Mesenchymal stem cell (in vitro differentiated cells and primary cell): ENCODE data around the gene CAMTA1.

Experiments used
- DNase-seq: peaks from one replicate; pipeline ENCODE4 v3.0.0-alpha.2; 2013
- H2AFZ ChIP-seq: one replicate; pipeline ENCODE4 v1.6.1; 2013; ENCODE audit warnings: low read depth, mild to moderate bottlenecking, control low read depth, inconsistent platforms, low read length, moderate library complexity
- H2AK5ac ChIP-seq: 2 replicates; pipeline ENCODE4 v1.6.1; 2013; ENCODE audit warnings: low read length, moderate library complexity, mild to moderate bottlenecking, inconsistent platforms; ENCODE audit not compliant: severe bottlenecking
- H2BK120ac ChIP-seq: one replicate; pipeline ENCODE4 v1.6.1; 2013; ENCODE audit warnings: low read depth, mild to moderate bottlenecking, inconsistent platforms, low read length, moderate library complexity
- H2BK12ac ChIP-seq, 2 experiments: one replicate each; pipeline ENCODE4 v1.6.1; 2013; ENCODE audit warnings: inconsistent platforms in 2 of 2, low read length in 2 of 2, mild to moderate bottlenecking in 2 of 2, moderate library complexity in 2 of 2, control low read depth in 1 of 2
- H2BK15ac ChIP-seq: one replicate; pipeline ENCODE4 v1.6.1; 2013; ENCODE audit warnings: mild to moderate bottlenecking, low read depth, inconsistent platforms; ENCODE audit not compliant: poor library complexity, severe bottlenecking
- H2BK5ac ChIP-seq: 2 replicates; pipeline ENCODE4 v1.6.1; 2013; ENCODE audit warnings: low read depth, mild to moderate bottlenecking, low read length, control low read depth, inconsistent platforms; ENCODE audit not compliant: poor library complexity, severe bottlenecking
- H3K14ac ChIP-seq, 2 experiments: one replicate each; pipeline ENCODE4 v1.6.1; 2013; ENCODE audit warnings: inconsistent platforms in 2 of 2, low read length in 2 of 2, control low read depth in 1 of 2, mild to moderate bottlenecking in 1 of 2, moderate library complexity in 1 of 2
- H3K18ac ChIP-seq, 2 experiments: one replicate each; pipeline ENCODE4 v1.6.1; 2013; ENCODE audit warnings: inconsistent platforms in 2 of 2, low read length in 2 of 2, control low read depth in 1 of 2, low read depth in 1 of 2, mild to moderate bottlenecking in 1 of 2
- H3K23ac ChIP-seq, 2 experiments: one replicate each; pipeline ENCODE4 v1.6.1; 2013; ENCODE audit warnings: inconsistent platforms in 2 of 2, low read length in 2 of 2, mild to moderate bottlenecking in 2 of 2, moderate library complexity in 2 of 2, control low read depth in 1 of 2
- H3K27ac ChIP-seq: 2 replicates; pipeline ENCODE4 v1.5.1; 2013; ENCODE audit warnings: mild to moderate bottlenecking, moderate library complexity, low read length, control low read depth, inconsistent platforms; ENCODE audit not compliant: poor library complexity, severe bottlenecking
- H3K27me3 ChIP-seq, 2 experiments: 2 replicates each; pipeline versions ENCODE4 v1.6.1 to v1.7.0; 2013; ENCODE audit warnings: low read length in 2 of 2, mild to moderate bottlenecking in 2 of 2, moderate library complexity in 2 of 2, control low read depth in 1 of 2, inconsistent platforms in 1 of 2; ENCODE audit not compliant: control insufficient read depth in 1 of 2, insufficient read depth in 1 of 2
- H3K36me3 ChIP-seq, 2 experiments: 2 replicates each; pipeline versions ENCODE4 v1.6.1 to v1.7.0; 2013; ENCODE audit warnings: low read length in 2 of 2, control low read depth in 1 of 2, inconsistent platforms in 1 of 2, low read depth in 1 of 2, mild to moderate bottlenecking in 1 of 2; ENCODE audit not compliant: insufficient read depth in 2 of 2, control insufficient read depth in 1 of 2
- H3K4ac ChIP-seq, 2 experiments: one replicate each; pipeline ENCODE4 v1.6.1; 2013; ENCODE audit warnings: inconsistent platforms in 2 of 2, low read length in 2 of 2, mild to moderate bottlenecking in 2 of 2, moderate library complexity in 2 of 2, control low read depth in 1 of 2, low read depth in 1 of 2
- H3K4me1 ChIP-seq: 2 replicates; pipeline ENCODE4 v1.6.1; 2013; ENCODE audit warnings: low read depth, low read length, control low read depth; ENCODE audit not compliant: control insufficient read depth, insufficient read depth
- H3K4me2 ChIP-seq: 2 replicates; pipeline ENCODE4 v1.6.1; 2013; ENCODE audit warnings: low read length, mild to moderate bottlenecking, inconsistent platforms; ENCODE audit not compliant: poor library complexity, severe bottlenecking
- H3K4me3 ChIP-seq, 2 experiments: 2 replicates each; pipeline versions ENCODE4 v1.5.1 to v1.7.0; 2013; ENCODE audit warnings: low read length in 2 of 2, mild to moderate bottlenecking in 2 of 2, control low read depth in 1 of 2, low read depth in 1 of 2; ENCODE audit not compliant: insufficient read depth in 1 of 2
- H3K79me1 ChIP-seq: replicated peaks from 2 replicates; pipeline ENCODE4 v1.6.1; 2013; ENCODE audit warnings: mild to moderate bottlenecking, control low read depth, low read length, inconsistent platforms; ENCODE audit not compliant: poor library complexity, severe bottlenecking
- H3K9ac ChIP-seq: 2 replicates; pipeline ENCODE4 v1.7.0; 2013; ENCODE audit warnings: mild to moderate bottlenecking, low read length, moderate library complexity
- H3K9me3 ChIP-seq: 2 replicates; pipeline ENCODE4 v1.7.0; 2013; ENCODE audit warnings: mild to moderate bottlenecking, low read length; ENCODE audit not compliant: control insufficient read depth
- H4K8ac ChIP-seq: one replicate; pipeline ENCODE4 v1.6.1; 2013; ENCODE audit warnings: inconsistent platforms, mild to moderate bottlenecking, low read length, moderate library complexity
- H4K91ac ChIP-seq: one replicate; pipeline ENCODE4 v1.6.1; 2013; ENCODE audit warnings: mild to moderate bottlenecking, low read length, inconsistent platforms
- WGBS: methylation state at CpG from one replicate; pipeline ENCODE4 v1.1.7; 2013; ENCODE audit warnings: mixed read lengths; 5-methylcytosine and 5-hydroxymethylcytosine counted together

The CAMTA1 gene

GRCh38 chr1:7590426-7590790, 805.2 kb downstream of the CAMTA1 start:
- Histone ChIP-seq H3K4ac (no peak overlapping the region), H2AFZ (no peak overlapping the region), H4K91ac (no peak overlapping the region), H3K4me3 (no peak overlapping the region), H4K8ac (no peak overlapping the region), H3K9me3 (no peaks in the 10 kb centered on the region), H3K4me1 (peaks cover 1% of the 10 kb centered on the region), H3K9ac (no peak overlapping the region), H2AK5ac (no peak overlapping the region), H2BK120ac (no peak overlapping the region), H3K4me2 (no peak overlapping the region), H3K18ac (no peak overlapping the region), H3K27me3 (peaks cover 8 to 57% of the 10 kb centered on the region in 2 experiments), H2BK12ac (no peak overlapping the region), H3K79me1 (no peaks in the 10 kb centered on the region), H3K23ac (no peak overlapping the region), H3K14ac (no peak overlapping the region), H2BK5ac (no peak overlapping the region), H2BK15ac (no peak overlapping the region), H3K27ac (no peak overlapping the region), H3K36me3 (no peaks in the 10 kb centered on the region)
- 92% methylated on average over 4 of the region's 4 CpGs for WGBS
- DNase-seq = no peak

GRCh38 chr1:7591565-7591964, 806.3 kb downstream of the CAMTA1 start:
- no peak overlapping the region for H2AFZ ChIP-seq
- no peaks in the 10 kb centered on the region for H3K79me1 ChIP-seq
- H3K4ac ChIP-seq = no peak overlapping the region
- peaks cover 16 to 56% of the 10 kb centered on the region in 2 experiments for H3K27me3 ChIP-seq
- H3K18ac ChIP-seq = no peak overlapping the region
- no peak overlapping the region for H2BK120ac ChIP-seq
- no peak overlapping the region for H2BK15ac ChIP-seq
- 98% methylated on average over 8 of the region's 10 CpGs for WGBS
- no peak overlapping the region for H2BK5ac ChIP-seq
- H3K23ac ChIP-seq = no peak overlapping the region
- no peak overlapping the region for H3K4me3 ChIP-seq
- no peak overlapping the region for H4K8ac ChIP-seq
- H2AK5ac ChIP-seq = no peak overlapping the region
- no peak overlapping the region for H4K91ac ChIP-seq
- no peak overlapping the region for H2BK12ac ChIP-seq
- no peak overlapping the region for H3K4me2 ChIP-seq
- no peak overlapping the region for H3K9ac ChIP-seq
- H3K14ac ChIP-seq = no peak overlapping the region
- no peak overlapping the region for H3K27ac ChIP-seq
- H3K4me1 ChIP-seq = peaks cover 1% of the 10 kb centered on the region
- no peaks in the 10 kb centered on the region for H3K9me3 ChIP-seq
- no peaks in the 10 kb centered on the region for H3K36me3 ChIP-seq
- no peak for DNase-seq

- Histone ChIP-seq H2BK15ac (no peak overlapping the region), H2AK5ac (no peak overlapping the region), H3K4me1 (peaks cover 1% of the 10 kb centered on the region), H3K18ac (no peak overlapping the region), H3K4ac (no peak overlapping the region), H2BK120ac (no peak overlapping the region), H3K36me3 (no peaks in the 10 kb centered on the region), H3K23ac (no peak overlapping the region), H3K27me3 (peaks cover 16 to 59% of the 10 kb centered on the region in 2 experiments), H4K91ac (no peak overlapping the region), H3K9ac (no peak overlapping the region), H3K9me3 (no peaks in the 10 kb centered on the region), H2BK5ac (no peak overlapping the region), H4K8ac (no peak overlapping the region), H3K27ac (no peak overlapping the region), H3K79me1 (no peaks in the 10 kb centered on the region), H2BK12ac (no peak overlapping the region), H2AFZ (no peak overlapping the region), H3K14ac (no peak overlapping the region), H3K4me3 (no peak overlapping the region), H3K4me2 (no peak overlapping the region)
- no peak for DNase-seq
- 89% methylated on average over 14 of the region's 14 CpGs for WGBS
These were observed 807.0 kb downstream of the CAMTA1 start for GRCh38 chr1:7592120-7592798.

- no peaks in the 10 kb centered on the region for H3K36me3 ChIP-seq
- H3K9ac ChIP-seq = no peak overlapping the region
- H3K4me2 ChIP-seq = no peak overlapping the region
- no peak overlapping the region for H2BK5ac ChIP-seq
- H3K14ac ChIP-seq = no peak overlapping the region
- H3K9me3 ChIP-seq = no peaks in the 10 kb centered on the region
- H2BK12ac ChIP-seq = no peak overlapping the region
- DNase-seq = no peak
- H3K18ac ChIP-seq = no peak overlapping the region
- H2BK15ac ChIP-seq = no peak overlapping the region
- no peak overlapping the region for H3K4me3 ChIP-seq
- peaks cover 1% of the 10 kb centered on the region for H3K4me1 ChIP-seq
- WGBS = 86% methylated on average over 5 of the region's 5 CpGs
- H2AFZ ChIP-seq = no peak overlapping the region
- H4K91ac ChIP-seq = no peak overlapping the region
- H2AK5ac ChIP-seq = no peak overlapping the region
- H2BK120ac ChIP-seq = no peak overlapping the region
- no peak overlapping the region for H4K8ac ChIP-seq
- H3K27ac ChIP-seq = no peak overlapping the region
- no peak overlapping the region for H3K4ac ChIP-seq
- H3K27me3 ChIP-seq = peaks cover 8 to 40% of the 10 kb centered on the region in 2 experiments
- no peak overlapping the region for H3K23ac ChIP-seq
- no peaks in the 10 kb centered on the region for H3K79me1 ChIP-seq
These were observed 808.9 kb downstream of the CAMTA1 start for GRCh38 chr1:7594002-7594713.
